Measurements from ENCODE around the gene RPS21.
"Not testable (repeated sequence)": the region's sequence is repeated elsewhere in the genome, so short reads cannot be mapped to it uniquely, and the experiment has no call there.

Gene RPS21

DNA sequence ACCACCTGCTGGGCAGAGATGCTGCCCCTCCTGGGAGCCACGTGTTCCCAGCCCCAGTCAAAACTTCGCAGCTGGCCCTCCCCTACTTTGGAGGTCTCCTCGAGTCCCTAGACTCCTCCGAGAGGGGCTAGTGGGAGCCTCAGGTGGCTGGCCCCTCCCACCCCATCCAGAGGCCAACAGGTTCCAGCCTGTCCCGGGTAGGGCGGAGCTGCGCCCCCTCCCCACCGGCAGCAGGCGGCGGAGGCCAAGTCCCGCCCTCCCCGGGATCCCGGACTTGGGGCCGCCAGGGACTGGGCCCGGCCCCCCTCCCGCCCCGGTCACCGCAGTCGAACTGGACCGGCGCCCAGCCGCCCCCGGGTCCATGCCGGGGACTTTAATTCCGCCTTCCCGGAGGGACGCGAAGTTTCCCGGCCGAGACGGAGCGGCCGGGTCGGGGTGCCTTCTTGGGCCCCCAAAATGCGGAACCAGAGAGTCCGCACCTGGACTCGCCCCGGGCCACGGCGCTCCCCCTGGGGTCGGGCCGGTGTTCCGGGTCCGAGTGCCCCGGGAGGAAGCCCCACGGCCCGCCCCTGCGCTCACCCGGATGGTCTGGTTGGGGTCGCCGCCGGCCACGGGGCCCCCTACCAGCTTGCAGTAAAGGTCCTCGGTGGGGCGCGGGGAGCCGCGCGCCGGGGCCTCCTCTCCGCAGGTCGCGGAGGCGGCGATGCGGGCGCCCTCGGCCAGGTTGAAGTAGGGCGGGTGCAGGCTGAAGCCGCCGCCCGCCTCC is 20.4 kb upstream of the RPS21 start:
- DNase-seq = no peak

DNA sequence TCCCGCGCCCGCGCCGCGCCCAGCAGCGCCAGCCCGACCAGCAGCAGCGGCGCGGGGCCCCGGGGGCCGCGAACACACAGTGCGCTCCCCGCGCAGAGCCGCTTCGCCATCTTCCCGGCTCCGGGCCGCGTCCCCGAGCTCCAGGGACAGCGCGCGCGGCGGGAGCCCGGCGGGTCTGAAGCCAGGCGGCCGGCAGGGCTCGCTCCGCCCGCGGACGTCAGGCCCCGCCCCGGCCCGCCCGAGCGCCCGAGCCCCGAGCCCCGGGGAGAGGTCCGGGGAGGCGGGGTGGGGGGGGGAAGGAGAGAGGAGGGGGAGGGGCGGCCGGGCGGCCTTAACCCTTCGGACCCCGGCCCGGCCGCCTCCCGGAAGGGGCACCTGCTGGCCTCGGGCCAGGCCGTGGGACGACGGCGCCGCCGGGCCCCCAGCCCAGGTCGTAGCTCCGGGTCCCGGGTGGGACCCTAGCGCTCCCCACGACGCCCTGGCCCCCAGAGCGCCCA is 19.7 kb upstream of the RPS21 start, which contains the start of gene LAMA5:
Gene LAMA5 (minus strand): TSS at position 177 of the 497 bp plus-strand sequence. CDS start 67 bp downstream, at position 110.
- no peak for DNase-seq

DNA sequence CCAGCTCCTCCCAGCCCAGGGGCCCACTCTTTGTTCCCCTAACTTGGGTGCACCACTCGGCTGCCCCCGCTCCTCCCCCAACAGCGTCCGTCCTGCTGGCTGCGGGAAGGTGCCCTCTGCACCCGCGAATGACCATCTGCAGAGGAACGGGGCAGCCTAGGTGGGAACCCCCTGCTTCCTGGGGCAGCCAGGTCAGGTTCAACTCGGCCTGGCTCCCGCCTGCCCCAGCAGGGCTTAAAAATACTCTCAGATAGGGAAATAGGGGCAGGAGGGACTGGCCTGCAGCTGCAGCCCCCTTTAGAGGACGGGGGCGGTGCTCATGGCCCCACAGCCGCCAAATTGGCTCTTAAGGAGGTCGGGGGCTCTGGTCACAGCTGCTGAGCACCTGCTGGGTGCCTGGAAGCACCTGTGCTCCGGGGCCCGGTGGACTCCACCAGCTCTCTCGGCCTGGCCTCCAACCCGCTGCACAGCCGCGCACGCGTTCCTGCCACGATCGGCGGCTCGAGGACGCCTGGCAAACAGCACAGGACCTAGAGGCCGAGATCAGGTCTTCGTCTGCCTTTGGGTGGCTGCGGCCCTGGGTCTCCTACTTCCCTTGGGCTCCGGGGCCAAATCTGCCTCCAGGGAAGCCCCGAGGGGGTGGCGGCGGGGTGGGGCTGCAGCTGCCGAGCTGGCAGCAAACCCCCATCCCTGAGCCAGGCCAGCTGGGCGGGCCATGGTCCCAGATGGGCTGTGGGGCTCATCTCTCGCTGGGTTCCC is 19.1 kb upstream of the RPS21 start:
- no peak for DNase-seq

DNA sequence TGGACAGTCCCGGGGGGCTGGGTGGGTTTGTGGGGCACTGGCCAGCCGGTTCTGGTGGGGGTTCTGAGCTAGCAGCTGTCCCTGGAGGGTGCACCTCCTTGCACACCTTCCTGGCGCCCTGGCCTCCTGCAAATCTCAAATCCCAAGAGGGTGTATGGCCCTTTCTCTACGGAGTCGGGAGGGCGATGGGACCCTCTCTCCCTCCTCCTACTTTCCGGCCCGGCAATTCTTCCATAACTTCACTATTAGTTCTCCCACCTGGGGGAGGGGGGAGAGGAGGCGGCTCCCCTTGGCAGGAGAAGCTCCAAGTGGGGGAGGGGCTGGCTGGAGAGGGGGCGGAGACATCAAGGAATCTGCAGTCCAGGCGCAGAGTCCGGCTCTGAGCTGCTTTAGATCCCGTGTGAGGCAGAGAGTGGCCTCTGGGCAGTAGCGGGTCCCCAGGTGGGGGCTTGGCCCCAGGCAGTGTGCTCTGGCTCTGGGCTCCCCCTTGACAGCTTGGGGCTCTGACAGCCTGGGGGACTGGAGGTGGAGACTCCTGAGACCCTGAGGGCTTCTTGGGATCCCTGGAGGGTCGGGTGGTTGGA is 18.4 kb upstream of the RPS21 start:
- DNase-seq = no peak

DNA sequence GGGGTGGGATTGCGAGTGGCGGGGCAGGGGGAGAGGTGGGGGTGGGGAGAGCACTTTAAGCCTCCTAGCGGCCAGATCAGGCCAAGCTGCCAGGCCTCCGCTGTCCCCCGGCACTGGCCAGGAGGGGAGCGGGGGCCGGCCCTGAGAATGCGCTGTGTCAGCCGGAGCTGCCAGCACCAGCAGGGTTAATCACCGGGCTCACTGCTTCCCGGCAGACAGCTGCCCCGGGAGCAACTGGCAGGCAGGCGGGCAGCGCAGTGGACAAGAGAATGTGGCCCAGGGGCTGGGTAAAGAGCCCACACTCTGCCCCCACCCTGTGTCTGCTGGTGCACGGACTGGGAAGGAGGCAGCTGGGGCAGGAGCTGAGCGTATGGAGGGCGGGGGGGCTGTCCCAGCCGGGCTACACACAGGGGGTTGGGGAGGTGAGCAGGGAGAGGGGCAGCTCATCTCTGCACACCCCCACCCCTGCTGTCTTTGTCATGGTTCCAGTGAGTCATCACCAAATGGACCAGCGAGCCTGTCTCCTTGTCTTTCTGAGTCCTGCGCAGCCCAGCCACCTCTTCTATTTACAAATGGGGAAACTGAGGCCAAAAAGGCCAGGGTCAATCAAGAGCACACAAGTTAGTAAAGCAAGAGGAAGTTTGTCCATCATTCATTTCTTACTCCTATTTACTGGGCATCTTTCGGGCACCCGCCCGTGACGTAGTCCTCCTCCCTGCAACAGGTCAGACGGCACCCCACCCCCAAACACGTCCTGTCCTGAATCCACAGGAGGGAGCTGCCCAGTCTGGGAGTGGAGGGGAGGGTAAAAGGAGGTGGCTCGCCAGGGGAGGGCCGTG is 17.7 kb upstream of the RPS21 start:
- DNase-seq = no peak

DNA sequence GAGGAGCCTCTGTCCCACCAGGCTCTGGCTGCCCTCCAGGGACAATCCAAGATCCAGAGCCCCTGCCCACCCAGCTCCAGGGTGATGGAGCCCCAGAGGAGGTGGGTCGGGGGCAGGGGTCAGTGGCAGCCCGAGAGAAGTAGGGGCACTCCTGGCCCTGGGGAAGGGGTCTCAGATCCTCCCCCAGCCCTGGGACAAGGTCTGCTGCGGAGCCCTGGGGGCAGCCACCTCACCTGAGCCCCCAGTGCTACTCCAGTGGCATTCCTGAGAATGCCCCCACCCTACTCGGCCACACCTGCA is 17.1 kb upstream of the RPS21 start:
- DNase-seq = no peak

DNA sequence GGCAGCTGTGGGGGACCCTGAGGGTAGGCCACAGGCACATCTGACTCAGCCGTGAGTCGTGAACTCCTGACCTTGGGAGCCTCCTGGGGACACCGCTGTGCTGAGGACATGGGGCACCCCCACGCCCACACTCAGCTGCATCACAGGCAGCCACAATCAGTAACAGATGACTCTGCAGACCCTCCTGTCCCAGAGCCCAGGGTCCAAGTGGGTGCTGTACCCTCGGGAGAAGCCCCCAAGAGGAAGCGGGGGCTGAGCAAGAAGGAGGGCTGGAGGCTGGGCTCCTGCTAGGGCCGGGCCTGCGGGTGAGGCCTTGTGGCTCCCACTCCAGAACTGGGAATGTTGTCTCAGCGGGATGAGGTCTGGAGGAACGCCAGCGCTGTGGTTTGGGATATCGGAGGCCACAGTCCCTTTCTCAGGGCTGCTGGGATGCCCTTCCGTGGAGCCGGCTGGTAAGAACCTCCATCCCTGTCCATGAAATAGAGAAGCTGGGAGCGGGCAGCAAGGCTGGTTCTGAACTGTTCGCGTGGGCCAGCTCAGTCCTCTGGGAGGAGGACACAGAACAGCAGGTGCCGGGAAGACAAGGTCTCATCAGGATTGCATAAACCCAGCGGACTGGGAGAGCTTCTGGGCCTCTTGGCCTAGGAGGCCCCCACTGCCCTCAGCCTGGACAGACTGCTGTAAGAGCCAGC is 16.6 kb upstream of the RPS21 start:
- DNase-seq = no peak

DNA sequence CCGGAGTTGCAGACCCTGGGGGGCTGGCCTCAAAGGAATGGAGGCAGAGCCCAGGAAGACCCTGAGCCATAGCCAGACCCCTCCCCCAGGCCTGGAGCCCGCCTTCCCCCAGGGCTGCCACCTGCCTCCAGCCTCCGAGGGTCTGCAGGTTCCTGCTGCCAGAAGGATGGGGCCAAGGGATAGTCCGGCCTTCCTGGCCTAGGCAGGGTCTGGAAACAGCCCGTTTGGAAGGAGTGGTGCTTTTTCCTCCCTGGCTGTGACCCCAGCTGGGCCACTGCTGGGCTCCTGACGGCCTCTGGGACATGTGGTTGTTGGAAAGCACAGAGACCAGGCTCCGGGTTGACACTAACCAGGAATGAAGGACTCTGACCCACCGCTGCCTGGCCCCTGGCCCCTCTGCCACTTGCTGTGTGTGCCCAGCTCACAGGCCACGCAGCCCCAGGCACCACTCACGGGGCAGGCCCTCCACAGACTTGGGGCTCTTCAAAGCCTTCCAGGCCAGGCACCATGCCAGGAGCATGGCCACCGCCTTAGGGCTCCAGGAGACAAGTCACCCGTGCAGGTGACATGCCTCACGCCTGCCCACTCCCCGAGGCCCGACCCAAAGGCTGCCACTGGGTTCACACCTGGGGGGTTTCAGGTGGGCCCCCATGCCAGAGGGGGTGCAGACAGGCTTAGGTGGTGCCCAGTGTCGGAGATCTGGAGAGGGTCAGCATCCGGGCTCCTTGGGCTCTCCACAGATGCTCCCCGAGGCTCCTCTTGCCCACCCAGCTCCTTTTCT is 15.9 kb upstream of the RPS21 start:
- DNase-seq = no peak

DNA sequence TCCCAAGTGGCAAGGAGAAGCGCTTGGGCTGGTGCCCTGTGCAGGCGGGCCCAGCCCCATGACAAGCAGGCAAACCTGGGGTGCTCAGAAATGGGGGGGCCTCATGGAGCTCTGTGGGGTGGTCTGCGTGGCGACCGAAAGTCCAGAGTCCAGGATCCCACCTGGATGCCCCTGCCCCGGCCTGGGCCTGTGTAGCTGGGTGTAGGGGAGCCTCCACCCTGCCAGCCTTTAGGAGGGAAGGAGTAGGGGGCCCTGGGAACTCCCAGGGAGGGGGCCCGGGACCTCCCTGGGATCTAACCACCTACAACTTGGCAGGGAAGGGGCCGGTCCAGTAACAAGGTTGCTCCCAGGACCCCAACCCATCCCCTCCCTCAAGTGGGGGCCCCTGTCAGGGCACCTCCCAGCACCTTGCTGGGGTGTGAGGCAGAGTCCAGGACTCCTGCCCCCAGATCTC is 15.3 kb upstream of the RPS21 start:
- DNase-seq = no peak

DNA sequence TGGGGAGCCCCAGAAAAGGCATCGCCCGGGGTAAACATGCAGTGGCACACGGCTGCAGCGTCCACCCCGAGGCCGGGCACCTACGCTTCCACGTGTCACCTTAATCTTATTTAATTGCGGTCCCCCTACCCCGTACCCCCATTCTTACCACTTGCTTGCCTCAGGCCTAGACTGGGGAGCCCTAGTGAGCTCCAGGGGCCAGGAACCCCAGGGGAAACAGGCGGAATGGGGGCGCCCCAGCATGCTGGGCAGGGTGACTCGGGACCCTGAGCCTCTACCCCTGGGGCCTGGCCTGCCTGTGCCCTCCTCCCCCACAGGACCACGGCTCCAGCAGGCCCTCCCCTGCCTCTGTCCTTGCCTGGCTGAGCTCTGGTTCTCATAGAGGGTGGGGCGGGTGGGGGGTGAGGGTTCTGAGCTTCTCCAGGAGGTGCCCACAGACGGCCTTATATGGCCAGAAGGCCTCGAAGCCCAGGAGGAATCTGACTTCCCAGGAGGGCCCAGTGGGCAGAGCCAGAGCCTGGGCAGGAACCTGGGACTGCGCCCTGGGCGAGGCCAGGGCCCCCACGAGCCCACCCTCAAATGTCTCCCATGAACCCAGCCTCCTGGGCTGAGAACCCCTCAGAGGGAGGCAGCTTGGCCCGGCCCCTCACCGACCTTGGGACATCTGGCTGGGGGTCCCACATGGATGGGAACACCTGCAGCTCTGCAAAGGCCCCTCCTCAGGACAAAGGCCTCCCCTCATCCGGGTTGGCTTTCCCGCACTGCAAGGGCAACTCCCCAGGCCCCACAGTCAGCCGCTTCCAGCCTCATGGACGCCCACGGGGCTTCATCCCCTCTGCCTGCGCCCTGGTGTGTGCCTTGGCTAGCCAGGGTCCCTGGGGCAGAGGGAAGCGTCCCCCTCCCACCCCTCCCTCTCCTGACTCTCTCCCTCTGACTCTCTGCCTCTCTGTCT is 14.6 kb upstream of the RPS21 start:
- no peak for DNase-seq

DNA sequence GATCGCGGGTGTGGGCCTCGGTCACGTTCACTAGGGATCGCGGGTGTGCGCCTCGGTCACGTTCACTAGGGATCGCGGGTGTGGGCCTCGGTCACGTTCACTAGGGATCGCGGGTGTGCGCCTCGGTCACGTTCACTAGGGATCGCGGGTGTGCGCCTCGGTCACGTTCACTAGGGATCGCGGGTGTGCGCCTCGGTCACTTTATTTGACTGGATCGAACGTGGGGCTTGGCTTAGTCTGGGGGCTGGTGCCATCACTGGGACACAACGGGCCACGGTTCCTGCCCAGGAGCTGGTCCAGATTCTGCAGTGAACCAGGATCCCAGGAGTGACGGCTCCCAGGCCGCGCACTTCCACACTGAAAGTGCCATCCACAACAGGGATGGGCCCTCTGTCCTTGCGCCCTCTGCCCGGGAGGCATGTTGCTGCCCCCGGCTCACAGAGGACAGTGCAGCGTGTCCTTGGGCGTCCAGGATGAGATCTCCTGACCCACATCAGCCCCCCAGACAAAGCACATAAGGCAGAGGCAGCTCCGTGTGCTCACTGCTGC is 13.2 kb upstream of the RPS21 start:
- DNase-seq = not testable (repeated sequence)

DNA sequence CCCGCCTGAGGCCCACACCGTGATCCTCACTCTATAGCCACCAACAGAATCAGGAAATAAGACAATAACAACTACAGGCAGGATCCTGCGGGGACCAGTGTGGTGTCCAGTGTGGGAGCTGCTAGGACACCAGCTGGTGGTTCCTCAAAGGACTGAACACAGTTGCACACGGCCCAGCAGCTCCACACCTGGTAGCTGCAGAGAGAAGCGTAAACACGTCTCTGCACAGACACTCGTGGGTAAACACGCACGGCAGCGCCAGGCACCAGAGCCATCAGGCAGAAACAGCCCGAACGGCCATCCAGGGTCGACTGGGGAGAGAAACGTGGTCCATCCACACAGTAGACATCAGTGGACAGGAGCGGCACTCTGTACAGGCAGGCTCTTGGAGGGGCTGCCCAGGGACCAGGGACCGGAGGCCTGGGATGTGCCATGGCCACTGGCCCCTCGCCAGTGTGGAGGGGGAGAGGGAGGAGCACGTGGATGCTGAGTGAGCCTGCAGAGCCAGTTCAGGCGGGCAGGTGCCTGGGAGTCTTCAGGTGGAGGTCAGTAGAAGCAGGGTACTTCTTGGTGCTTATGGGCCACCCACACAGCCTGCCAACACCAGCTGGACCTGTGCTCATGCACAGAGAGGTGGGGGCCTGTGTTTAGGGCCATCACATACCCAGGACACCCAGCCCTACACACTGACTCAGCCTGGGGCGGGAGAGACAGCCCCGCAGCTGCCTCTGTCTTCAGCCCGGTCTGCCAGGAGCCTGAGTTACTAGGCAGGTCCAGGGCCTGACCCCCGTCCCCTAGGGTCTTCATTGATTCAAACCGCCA is 12.4 kb upstream of the RPS21 start:
- no peak for DNase-seq

DNA sequence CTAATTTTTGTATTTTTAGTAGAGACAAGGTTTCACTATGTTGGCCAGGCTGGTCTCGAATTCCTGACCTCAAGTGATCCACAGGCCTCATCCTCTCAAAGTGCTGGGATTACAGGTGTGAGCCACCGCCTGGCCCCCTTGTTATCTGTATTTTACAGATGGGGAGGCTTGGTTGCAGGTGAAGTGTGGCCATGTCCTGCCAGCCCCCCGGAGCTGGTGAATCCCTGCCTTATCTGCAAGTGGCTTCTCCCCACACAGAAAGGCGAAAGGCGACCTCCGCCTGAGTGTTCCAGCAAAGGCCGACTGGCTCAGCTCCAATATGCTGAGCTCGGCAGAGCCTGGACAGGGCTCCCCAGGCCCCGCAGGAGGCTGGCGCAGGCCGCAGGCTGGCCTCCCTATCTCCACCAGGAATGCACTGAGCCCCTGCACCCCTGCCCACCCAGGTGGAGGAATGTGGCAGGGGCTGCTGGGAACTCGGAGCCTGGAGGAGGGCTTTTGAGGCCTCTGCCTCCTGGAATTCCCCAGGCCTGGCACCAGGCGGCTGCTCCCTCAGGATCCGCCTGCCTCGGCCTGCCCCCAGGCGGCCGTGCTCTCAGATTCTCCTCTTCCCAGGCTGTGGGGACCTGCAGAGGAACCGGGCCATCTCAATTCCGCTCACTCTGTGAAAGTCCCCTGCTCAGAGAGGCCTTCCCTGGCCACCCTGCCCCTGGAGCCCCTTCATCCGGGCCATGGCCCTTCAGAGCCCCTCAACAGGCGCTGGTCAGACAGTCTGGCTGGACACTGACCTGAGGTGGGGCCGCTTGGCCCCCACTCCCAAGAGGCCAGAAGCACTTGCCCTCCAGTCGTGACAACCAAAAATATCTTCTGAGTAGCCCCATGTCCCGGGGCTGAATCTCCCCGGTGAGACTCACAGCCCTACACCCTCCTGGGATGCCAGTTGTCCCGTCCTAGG is 10.5 kb upstream of the RPS21 start:
- DNase-seq = no peak

DNA sequence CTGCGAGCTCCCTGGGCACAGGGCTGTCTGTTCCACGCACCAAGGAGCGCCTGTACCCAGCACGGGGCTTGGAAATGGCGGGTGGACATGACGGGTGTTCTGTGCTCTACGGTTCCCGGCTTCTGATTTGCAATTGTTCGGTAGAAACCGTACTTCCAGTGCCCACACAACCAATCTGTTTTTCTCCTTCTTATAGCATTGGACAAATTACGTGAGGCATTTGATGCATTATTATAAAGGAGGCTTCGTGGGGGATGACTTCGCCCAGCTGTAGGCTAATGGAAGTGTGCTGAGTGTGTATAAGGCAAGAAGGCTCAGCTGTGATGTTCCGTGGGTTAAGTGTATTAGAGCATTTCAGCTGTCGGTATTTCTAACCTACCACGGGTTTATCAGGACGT is 9.8 kb upstream of the RPS21 start:
- no peak for DNase-seq

DNA sequence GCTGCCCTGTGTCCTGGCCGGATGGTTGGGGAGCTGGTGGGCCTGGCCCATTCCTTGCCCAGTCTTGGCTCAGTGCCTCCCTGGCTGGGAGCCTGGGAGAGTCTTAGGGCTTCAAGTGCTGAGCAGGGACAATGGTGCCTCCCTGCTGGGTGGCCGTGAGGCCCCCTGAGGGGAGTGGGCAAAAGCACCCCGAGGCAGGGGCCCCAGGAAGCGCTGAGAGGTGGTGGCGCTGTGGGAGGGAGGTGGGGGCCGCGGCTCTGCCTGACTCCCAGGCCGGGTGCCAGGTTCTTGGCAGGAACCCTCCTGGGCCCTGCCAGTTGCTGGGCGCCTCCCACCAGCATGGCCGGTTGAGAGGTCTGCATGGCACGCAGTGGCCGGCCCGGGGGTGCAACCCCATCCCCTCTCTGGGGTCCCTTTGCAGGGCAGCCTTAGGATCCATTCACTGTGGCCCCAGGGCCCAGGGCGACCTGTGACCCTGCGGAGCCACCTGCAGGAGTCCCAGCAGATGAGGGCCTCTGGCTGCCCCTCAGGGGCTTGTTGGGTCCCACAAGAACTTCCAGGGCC is 9.2 kb upstream of the RPS21 start:
- no peak for DNase-seq

DNA sequence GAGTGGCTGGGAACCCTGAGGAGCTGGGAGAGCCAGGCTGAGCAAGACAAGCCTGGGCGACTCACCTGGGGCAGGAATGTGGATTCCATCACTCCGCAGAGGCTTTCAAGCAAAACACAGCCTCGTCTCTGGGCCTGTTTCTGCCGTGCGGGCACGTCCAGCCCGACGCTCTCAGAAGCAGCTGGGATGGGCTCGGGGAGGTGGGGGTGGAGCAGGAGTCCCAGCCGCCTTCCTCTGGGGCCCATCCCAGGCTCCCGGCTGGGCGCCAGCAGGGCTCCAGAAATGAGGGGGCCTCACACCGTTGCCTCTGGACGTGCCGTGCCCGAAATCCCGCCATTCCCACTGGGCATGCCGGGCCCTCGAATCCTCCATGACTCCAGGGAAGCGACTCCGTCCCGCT is 8.7 kb upstream of the RPS21 start:
- DNase-seq = no peak

DNA sequence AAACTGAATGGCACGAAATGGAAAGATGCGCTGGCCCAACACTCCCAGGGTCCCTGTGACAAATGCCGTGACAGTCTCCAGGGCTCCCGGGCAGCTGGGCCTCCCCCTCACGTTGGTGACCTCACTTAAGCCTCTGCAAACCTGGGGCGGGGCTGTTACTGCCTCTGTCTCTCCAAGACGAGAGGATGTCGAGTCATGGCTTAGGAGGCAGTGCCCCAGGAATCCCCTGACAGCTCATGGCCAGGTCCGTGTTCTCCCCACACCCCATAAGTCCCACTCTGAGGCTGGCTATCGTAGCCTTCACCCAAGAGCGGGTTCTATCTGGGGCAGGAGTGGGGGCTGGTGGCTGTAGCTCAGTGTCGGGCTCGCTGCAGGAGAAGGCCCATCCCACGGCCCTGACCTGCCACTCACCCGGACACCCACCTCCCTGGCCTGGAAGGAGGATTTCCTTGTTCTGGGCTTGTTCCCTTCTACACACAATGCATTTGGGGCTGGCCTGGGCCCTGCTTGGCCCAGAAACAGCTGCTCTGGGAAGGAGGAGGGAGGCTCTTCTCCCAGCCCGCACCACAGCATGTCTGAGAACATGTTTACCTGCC is 5.6 kb upstream of the RPS21 start:
- DNase-seq = no peak
